ENCODE data around the gene PLCH1.

GRCh38 chr3:155664925-155665695 is 79.8 kb downstream of the PLCH1 start:
- TF ChIP-seq CTCF (optimal IDR thresholded peaks at IDR 0.05 in 1 of 3, IDR thresholded peaks at IDR 0.05 in 1 of 3, conservative IDR thresholded peaks at IDR 0.05 in 1 of 3; ENCODE audit: extremely low read depth in 1 of 3, insufficient read depth in 2 of 3, low read length in 3 of 3) (no peak), EZH2 (IDR thresholded peaks at IDR 0.05; ENCODE audit: low read length) (no peak)
